Heart left ventricle (tissue), 13 donors: ENCODE data around the gene KCND3.

Source experiments
- CTCF ChIP-seq, 12 donors: fragments of 200-600 bp; sonication (generic) in 4 of 12; IDR thresholded peaks; one replicate each; pipeline versions ENCODE4 v1.5.0 to v1.8.0; 2018 to 2022; ENCODE audit warnings: antibody characterized with exemption in 12 of 12, mild to moderate bottlenecking in 5 of 12
- POLR2A ChIP-seq, 2 donors: fragments of 450-650 bp; IDR thresholded peaks; one replicate each; pipeline ENCODE4 v1.6.1; 2017; ENCODE audit warnings: antibody characterized with exemption in 2 of 2, mild to moderate bottlenecking in 2 of 2, moderate library complexity in 2 of 2
- donor health status: ischemic (EF 13 %, LVEDD 7.1; RV severe dilation, severe dysfunction).
- donor health status: DM: no; HTN: yes; CAD: no.
- donor health status: DM: no; HTN: no; CAD: no.
- donor health status: ischemic (EF 25% LVEDD 6.9; RV normal size, moderate dysfunction).
- donor health status: ischemic (EF 25% LVEDD 5.7; RV mildly dilated, moderate dysfunction).
- donor health status: ischemic (EF 35%, LVEDD 5.7; RV mildly dilated, moderate dysfunction).
- donor health status: nonischemic (EF 11% LVEDD 7.7; RV severe dilation, severe dysfunction).
- donor health status: DM: yes; HTN: yes; CAD: no.
- donor health status: PGD.
- donor health status: ischemic (EF 29% LVEDD 5.4; RV normal size, mild dysfunction).
- donor health status: nonischemic (EF 23%, LVEDD 6.1; RV moderate dilation, normal function).

GRCh38 chr1:111959436-111959835 lies 30.0 kb downstream of the KCND3 start:
- TF ChIP-seq CTCF (IDR thresholded peaks at IDR 0.05) (peak in 1 of 12 donors; percentile 17), POLR2A (IDR thresholded peaks at IDR 0.05) (no peak)
